ENCODE measurements around the gene AGO4. TPM values are rescaled to one million over a fixed set of nuclear protein-coding genes. Genes with fewer than 3 reads are reported as not detected.

AGO4 gene
- total and polyA plus RNA-seq, 2 of the 8 experiments (the other 6 are each of a cell fraction or from before 2014, with no cell fraction given): 5.5 to 7.7 TPM

DNA sequence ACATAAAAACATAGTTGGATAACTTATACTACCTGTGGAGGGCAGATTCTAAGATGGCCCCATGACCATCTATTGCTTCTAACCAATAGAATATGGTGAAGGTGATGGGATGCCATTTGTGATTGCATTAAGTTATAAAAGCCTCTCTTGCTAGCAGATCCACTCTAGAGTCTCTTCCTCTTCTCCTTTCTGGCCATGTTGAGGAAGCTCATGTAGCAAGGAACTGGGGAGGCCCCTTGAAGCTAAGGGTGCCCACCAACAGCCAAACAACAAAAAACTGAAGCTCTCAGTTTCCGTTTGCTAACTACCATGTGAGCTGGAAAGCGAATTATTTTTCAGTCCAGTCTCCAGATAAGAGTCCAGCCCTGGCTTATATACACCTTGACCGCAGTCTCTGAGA lies 59.2 kb downstream of the AGO4 start (continued):
- TF ChIP-seq RXRA (IDR thresholded peaks at IDR 0.05; ENCODE audit: insufficient read depth, low read depth, low read length): no peak
- no peak for TF ChIP-seq ZNF274 (IDR thresholded peaks at IDR 0.05; ENCODE audit: borderline replicate concordance, extremely low read depth, low read length)
- TF ChIP-seq RBBP5 (IDR thresholded peaks at IDR 0.05; ENCODE audit: borderline replicate concordance, low read depth, low read length): no peak
- TF ChIP-seq EZH2 (IDR thresholded peaks at IDR 0.05; ENCODE audit: low read depth, low read length, severe bottlenecking): no peak
- no peak for TF ChIP-seq JUND (IDR thresholded peaks at IDR 0.05; ENCODE audit: low read length)
- no peak for TF ChIP-seq HDAC2 (IDR thresholded peaks at IDR 0.05; ENCODE audit: borderline replicate concordance in 1 of 2, low read depth in 2 of 2, low read length in 2 of 2)
- TF ChIP-seq GABPA (IDR thresholded peaks at IDR 0.05; ENCODE audit: borderline replicate concordance, insufficient read depth, low read length): no peak
- TF ChIP-seq CREB1 (IDR thresholded peaks at IDR 0.05): no peak

All from H1 (cell line).